ENCODE results near the gene PLD1. TPM values are rescaled to one million over a fixed set of nuclear protein-coding genes. Genes with fewer than 3 reads are reported as not detected.

PLD1 gene
- total RNA-seq, 1 donor = 18.1 TPM

DNA sequence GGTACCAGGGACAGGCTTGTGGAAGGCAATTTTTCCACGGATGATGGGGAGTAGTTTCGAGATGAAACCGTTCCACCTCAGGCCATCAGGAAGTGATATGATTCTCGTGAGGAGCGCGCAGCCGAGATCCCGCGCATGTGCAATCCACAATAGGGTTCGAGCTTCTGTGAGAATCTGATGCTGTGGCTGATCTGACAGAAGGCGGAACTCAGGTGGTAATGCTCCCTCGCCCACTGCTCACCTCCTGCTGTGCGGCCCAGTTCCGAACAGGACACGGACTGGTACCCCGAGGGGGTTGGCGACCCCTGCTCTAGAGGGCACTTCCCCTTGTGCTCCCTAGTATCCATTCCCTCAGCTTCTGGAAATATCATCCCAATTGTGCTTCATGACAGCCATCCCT, 99.9 kb downstream of the PLD1 start:
- no peaks in the 10 kb centered on the region for H3K27me3 ChIP-seq (ENCODE audit: insufficient read depth, low read length)
- no peaks in the 10 kb centered on the region for H4K20me1 ChIP-seq (ENCODE audit: insufficient read depth, low read length)
- no peaks in the 10 kb centered on the region for H3K36me3 ChIP-seq (ENCODE audit: insufficient read depth, low read length)
- no peak for DNase-seq (ENCODE audit: insufficient read length, low spot score, missing footprints)
- no peak overlapping the region for H3K4me3 ChIP-seq (ENCODE audit: insufficient read depth, low read length)
- no peak for TF ChIP-seq CTCF (IDR thresholded peaks at IDR 0.05; ENCODE audit: extremely low read depth, low read depth, low read length)
- no peaks in the 10 kb centered on the region for H3K9me3 ChIP-seq (ENCODE audit: low read depth, low read length)
- H3K27ac ChIP-seq (ENCODE audit: low read depth, low read length) = no peak overlapping the region
- no peaks in the 10 kb centered on the region for H3K79me2 ChIP-seq (ENCODE audit: insufficient read depth, low read length)
- H3K4me2 ChIP-seq (ENCODE audit: insufficient read depth, low read length) = no peak overlapping the region
- H3K4me1 ChIP-seq (ENCODE audit: insufficient read depth, low read length) = peaks cover 11% of the 10 kb centered on the region
- H2AFZ ChIP-seq (ENCODE audit: low read length) = no peak overlapping the region

- no peaks in the 10 kb centered on the region for H4K20me1 ChIP-seq (ENCODE audit: insufficient read depth, low read length)
- no peak for DNase-seq (ENCODE audit: insufficient read length, low spot score, missing footprints)
- no peaks in the 10 kb centered on the region for H3K36me3 ChIP-seq (ENCODE audit: insufficient read depth, low read length)
- no peaks in the 10 kb centered on the region for H3K4me1 ChIP-seq (ENCODE audit: insufficient read depth, low read length)
- no peak overlapping the region for H3K4me2 ChIP-seq (ENCODE audit: insufficient read depth, low read length)
- no peak overlapping the region for H2AFZ ChIP-seq (ENCODE audit: low read length)
- H3K27ac ChIP-seq (ENCODE audit: low read depth, low read length) = no peak overlapping the region
- no peak overlapping the region for H3K4me3 ChIP-seq (ENCODE audit: insufficient read depth, low read length)
- no peaks in the 10 kb centered on the region for H3K79me2 ChIP-seq (ENCODE audit: insufficient read depth, low read length)
- H3K9me3 ChIP-seq (ENCODE audit: low read depth, low read length) = no peaks in the 10 kb centered on the region
- no peaks in the 10 kb centered on the region for H3K27me3 ChIP-seq (ENCODE audit: insufficient read depth, low read length)
- TF ChIP-seq CTCF (IDR thresholded peaks at IDR 0.05; ENCODE audit: extremely low read depth, low read depth, low read length) = no peak
These were observed 105.5 kb downstream of the PLD1 start for GRCh38 chr3:171704814-171705213.

DNA sequence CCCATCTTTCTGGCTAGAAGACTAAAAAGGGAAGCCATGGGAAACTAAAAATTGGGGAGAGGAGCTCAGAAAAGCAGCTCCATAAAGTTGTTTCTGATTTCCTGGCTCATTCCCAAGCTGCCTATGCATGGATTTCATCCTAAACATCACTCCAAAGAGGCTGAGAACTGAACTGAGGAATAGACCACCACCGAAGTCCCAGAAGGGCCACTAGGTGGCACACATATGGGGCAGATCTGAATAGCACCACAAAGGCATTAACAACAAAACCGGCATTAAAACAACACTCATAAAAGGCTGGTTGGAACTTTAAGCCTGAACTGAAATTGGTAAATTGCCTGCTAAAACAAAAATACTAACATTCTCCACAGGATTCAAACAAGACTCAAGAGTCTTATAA, 106.3 kb downstream of the PLD1 start:
- Histone ChIP-seq H2AFZ (ENCODE audit: low read length) (no peak overlapping the region), H3K4me3 (ENCODE audit: insufficient read depth, low read length) (no peak overlapping the region), H3K4me1 (ENCODE audit: insufficient read depth, low read length) (no peaks in the 10 kb centered on the region), H3K4me2 (ENCODE audit: insufficient read depth, low read length) (no peak overlapping the region), H4K20me1 (ENCODE audit: insufficient read depth, low read length) (no peaks in the 10 kb centered on the region), H3K79me2 (ENCODE audit: insufficient read depth, low read length) (no peaks in the 10 kb centered on the region), H3K9me3 (ENCODE audit: low read depth, low read length) (no peaks in the 10 kb centered on the region), H3K27ac (ENCODE audit: low read depth, low read length) (no peak overlapping the region), H3K27me3 (ENCODE audit: insufficient read depth, low read length) (no peaks in the 10 kb centered on the region), H3K36me3 (ENCODE audit: insufficient read depth, low read length) (no peaks in the 10 kb centered on the region)
- TF ChIP-seq CTCF (IDR thresholded peaks at IDR 0.05; ENCODE audit: extremely low read depth, low read depth, low read length) = peak; percentile 73
- no peak for DNase-seq (ENCODE audit: insufficient read length, low spot score, missing footprints)

GRCh38 chr3:171703144-171703543, 107.1 kb downstream of the PLD1 start:
- Histone ChIP-seq H3K4me2 (ENCODE audit: insufficient read depth, low read length) (no peak overlapping the region), H3K27ac (ENCODE audit: low read depth, low read length) (no peak overlapping the region), H4K20me1 (ENCODE audit: insufficient read depth, low read length) (no peaks in the 10 kb centered on the region), H3K9me3 (ENCODE audit: low read depth, low read length) (no peaks in the 10 kb centered on the region), H2AFZ (ENCODE audit: low read length) (no peak overlapping the region), H3K27me3 (ENCODE audit: insufficient read depth, low read length) (no peaks in the 10 kb centered on the region), H3K4me1 (ENCODE audit: insufficient read depth, low read length) (no peaks in the 10 kb centered on the region), H3K4me3 (ENCODE audit: insufficient read depth, low read length) (no peak overlapping the region), H3K79me2 (ENCODE audit: insufficient read depth, low read length) (no peaks in the 10 kb centered on the region), H3K36me3 (ENCODE audit: insufficient read depth, low read length) (no peaks in the 10 kb centered on the region)
- no peak for TF ChIP-seq CTCF (IDR thresholded peaks at IDR 0.05; ENCODE audit: extremely low read depth, low read depth, low read length)
- no peak for DNase-seq (ENCODE audit: insufficient read length, low spot score, missing footprints)

Data from osteoblast (primary cell).